IMR-90 (cell line): ENCODE data around the gene TRIM6. TPM values are rescaled to one million over a fixed set of nuclear protein-coding genes. Genes with fewer than 3 reads are reported as not detected.

Source experiments
- ATAC-seq: fragments of 200-7000 bp; cut with Tn5 transposase; 2 replicates; pipeline ENCODE4 v1.9.1; 2020; ENCODE audit warnings: low read depth, mild to moderate bottlenecking, moderate library complexity
- Bru-seq: library from RNA; stranded (reverse); fragments of 400-500 nt; gene quantifications from one replicate; lab custom pipeline; 2021; lab: Mats Ljungman, UMichigan
- BruChase-seq, 2 experiments: library from RNA; stranded (reverse); fragments of 400-500 nt; gene quantifications; one replicate each; lab custom pipeline; 2021; lab: Mats Ljungman, UMichigan
- BruUV-seq: library from RNA; stranded (reverse); fragments of 400-500 nt; replicated peaks from 2 replicates; lab custom pipeline; 2021; lab: Mats Ljungman, UMichigan
- CTCF ChIA-PET: fragments of 300-600 bp; formaldehyde crosslinking; extraction: SDS; loops from one replicate; lab custom pipeline; 2021; ENCODE audit warnings: antibody characterized with exemption; lab: Yijun Ruan, JAX
- POLR2A ChIA-PET: fragments of 300-600 bp; sonication (Branson Sonifier 250); formaldehyde crosslinking; loops from one replicate; lab custom pipeline; 2022; ENCODE audit warnings: antibody characterized with exemption; ENCODE audit not compliant: unreplicated experiment; lab: Charles Lee
- DNase-seq: peaks from one replicate; pipeline ENCODE4 v3.0.0; 2013
- H2AFZ ChIP-seq: replicated peaks from 2 replicates; pipeline ENCODE3; 2013; ENCODE audit warnings: low read length, mild to moderate bottlenecking; ENCODE audit not compliant: poor library complexity
- H2AK5ac ChIP-seq: 2 replicates; pipeline ENCODE4 v1.6.1; 2013; ENCODE audit warnings: low read depth, low read length, inconsistent platforms
- H2AK9ac ChIP-seq: replicated peaks from 2 replicates; pipeline ENCODE3; 2013; ENCODE audit warnings: mild to moderate bottlenecking, low read depth, low read length, moderate library complexity; ENCODE audit not compliant: poor library complexity
- H2BK120ac ChIP-seq: 2 replicates; pipeline ENCODE4 v1.6.1; 2013; ENCODE audit warnings: low read depth, low read length, inconsistent platforms
- H2BK15ac ChIP-seq: 3 replicates; pipeline ENCODE4 v1.6.1; 2013; ENCODE audit warnings: low read depth, low read length, inconsistent platforms
- H2BK20ac ChIP-seq: 2 replicates; pipeline ENCODE4 v1.6.1; 2013; ENCODE audit warnings: low read depth, mild to moderate bottlenecking, inconsistent platforms, low read length, moderate library complexity
- H2BK5ac ChIP-seq: 2 replicates; pipeline ENCODE4 v1.6.1; 2013; ENCODE audit warnings: mild to moderate bottlenecking, low read depth, low read length, inconsistent platforms; ENCODE audit not compliant: poor library complexity, severe bottlenecking
- H3K14ac ChIP-seq: replicated peaks from 2 replicates; pipeline ENCODE4 v1.6.1; 2013; ENCODE audit warnings: low read depth, low read length, inconsistent platforms
- H3K18ac ChIP-seq: 2 replicates; pipeline ENCODE4 v1.6.1; 2013; ENCODE audit warnings: low read depth, low read length, control low read depth
- H3K23ac ChIP-seq: 2 replicates; pipeline ENCODE4 v1.6.1; 2013; ENCODE audit warnings: low read depth, low read length, inconsistent platforms
- H3K27ac ChIP-seq: 2 replicates; pipeline ENCODE4 v1.5.1; 2013; ENCODE audit warnings: mild to moderate bottlenecking, control low read depth, low read length; ENCODE audit not compliant: insufficient read depth
- H3K27me3 ChIP-seq: 2 replicates; pipeline ENCODE4 v1.6.1; 2013; ENCODE audit warnings: low read length; ENCODE audit not compliant: control insufficient read depth, insufficient read depth
- H3K36me3 ChIP-seq: 2 replicates; pipeline ENCODE4 v1.6.1; 2013; ENCODE audit warnings: low read length, mixed read lengths; ENCODE audit not compliant: control insufficient read depth, insufficient read depth
- H3K4ac ChIP-seq: 2 replicates; pipeline ENCODE4 v1.6.1; 2013; ENCODE audit warnings: low read depth, low read length, inconsistent platforms
- H3K4me1 ChIP-seq: 2 replicates; pipeline ENCODE4 v1.6.1; 2013; ENCODE audit warnings: low read length, mixed read lengths; ENCODE audit not compliant: control insufficient read depth, insufficient read depth
- H3K4me2 ChIP-seq: 2 replicates; pipeline ENCODE4 v1.6.1; 2013; ENCODE audit warnings: low read depth, mild to moderate bottlenecking, control low read depth, low read length, moderate library complexity
- H3K4me3 ChIP-seq: 2 replicates; pipeline ENCODE4 v1.5.1; 2013; ENCODE audit warnings: low read depth, mild to moderate bottlenecking, control low read depth, low read length, moderate library complexity; ENCODE audit not compliant: insufficient read depth
- H3K56ac ChIP-seq: 2 replicates; pipeline ENCODE4 v1.6.1; 2013; ENCODE audit warnings: low read length, inconsistent platforms; ENCODE audit not compliant: insufficient read depth; ENCODE audit errors: extremely low read depth
- H3K79me1 ChIP-seq, 2 experiments: 2 replicates each; pipeline ENCODE4 v1.6.1; 2013; ENCODE audit warnings: low read length in 2 of 2, inconsistent platforms in 1 of 2, low read depth in 1 of 2
- H3K9ac ChIP-seq: 2 replicates; pipeline ENCODE4 v1.6.1; 2013; ENCODE audit warnings: low read depth, low read length, control low read depth
- H3K9me1 ChIP-seq: 2 replicates; pipeline ENCODE4 v1.6.1; 2013; ENCODE audit warnings: low read length, inconsistent platforms; ENCODE audit not compliant: insufficient read depth
- H3K9me3 ChIP-seq: 2 replicates; pipeline ENCODE4 v1.6.1; 2013; ENCODE audit warnings: low read length; ENCODE audit not compliant: control insufficient read depth, insufficient read depth
- H4K20me1 ChIP-seq: 2 replicates; pipeline ENCODE4 v1.6.1; 2013; ENCODE audit warnings: low read length, inconsistent platforms; ENCODE audit not compliant: insufficient read depth
- H4K5ac ChIP-seq: 2 replicates; pipeline ENCODE4 v1.6.1; 2013; ENCODE audit warnings: mild to moderate bottlenecking, low read depth, low read length, control low read depth
- H4K8ac ChIP-seq, 2 experiments: 2 replicates each; pipeline ENCODE4 v1.6.1; 2013; ENCODE audit warnings: low read depth in 2 of 2, low read length in 2 of 2, control low read depth in 1 of 2, inconsistent platforms in 1 of 2
- H4K91ac ChIP-seq: 2 replicates; pipeline ENCODE4 v1.6.1; 2013; ENCODE audit warnings: low read depth, low read length, inconsistent platforms; ENCODE audit not compliant: insufficient read depth
- FOS ChIP-seq: fragments of 150-350 bp; IDR thresholded peaks from 2 replicates; pipeline ENCODE4 v1.6.1; 2016; ENCODE audit warnings: low read depth, low read length
- WGBS, 2 experiments: methylation state at CpG; one replicate each; pipeline versions ENCODE4 v1.1.5 to v1.1.7; 2013; ENCODE audit warnings: missing lambda C conversion rate in 2 of 2; ENCODE audit not compliant: insufficient read length in 1 of 2; ENCODE audit errors: extremely low coverage in 2 of 2; 5-methylcytosine and 5-hydroxymethylcytosine counted together
- dilution Hi-C: fragments of 300-500 bp; cut with HindIII; formaldehyde crosslinking; loops from one replicate; pipeline ENCODE4 v1.14.3; 2018; ENCODE audit warnings: low sequenced_read_pairs; ENCODE audit not compliant: unreplicated experiment
- in situ Hi-C: fragments of 300-500 bp; cut with MboI; formaldehyde crosslinking; loops from 3 replicates; pipeline ENCODE4 v1.14.3; 2019; ENCODE audit warnings: low sequenced_read_pairs, inconsistent platforms, mixed read lengths
- intact Hi-C: fragments of 100-400 bp; cut with micrococcal nuclease; formaldehyde crosslinking; loops from 2 replicates; pipeline ENCODE4 v1.10.0; 2022
- long read RNA-seq: library from polyadenylated mRNA; unstranded; transcript quantifications from one replicate; pipeline ENCODE4 v2.0.0, GENCODE V29; 2021; ENCODE audit not compliant: unreplicated experiment
- polyA plus RNA-seq, 3 experiments: library from polyadenylated mRNA; depleted of rRNA; stranded (reverse); fragments of >200 nt; gene quantifications; 2 replicates each; pipeline ENCODE4 v1.2.3, GENCODE V29; 2012; ENCODE audit warnings: low replicate concordance in 1 of 3
- total RNA-seq: library from RNA; depleted of rRNA; stranded (reverse); fragments of >200 nt; gene quantifications from 2 replicates; pipeline ENCODE4 v1.2.3, GENCODE V29; 2012; rRNA removed

TRIM6 gene
- total RNA-seq (3.9 and 5.0 TPM in 2 replicates), polyA plus RNA-seq (2012; rRNA removed) (3.7 and 4.7 TPM in 2 replicates), Bru-seq, nascent RNA (percentile 52 among the genes with signal in this experiment), BruChase-seq, experiment 1, labeled RNA remaining after a 6-hour chase (percentile 62 among the genes with signal in this experiment), BruChase-seq, experiment 2, labeled RNA remaining after a 2-hour chase (percentile 71 among the genes with signal in this experiment)
- 1.5 and 1.9 TPM in 2 replicates for polyA plus RNA-seq (2012; cell fraction: cytosol; rRNA removed)
- 1.2 and 4.9 TPM in 2 replicates for polyA plus RNA-seq (2012; cell fraction: nucleus; rRNA removed; ENCODE audit: low replicate concordance)
- long read RNA-seq, partial matches to known transcripts: 0 of 5 reads
- long read RNA-seq, other reads (novel, unspliced or antisense): 2 of 5 reads

DNA sequence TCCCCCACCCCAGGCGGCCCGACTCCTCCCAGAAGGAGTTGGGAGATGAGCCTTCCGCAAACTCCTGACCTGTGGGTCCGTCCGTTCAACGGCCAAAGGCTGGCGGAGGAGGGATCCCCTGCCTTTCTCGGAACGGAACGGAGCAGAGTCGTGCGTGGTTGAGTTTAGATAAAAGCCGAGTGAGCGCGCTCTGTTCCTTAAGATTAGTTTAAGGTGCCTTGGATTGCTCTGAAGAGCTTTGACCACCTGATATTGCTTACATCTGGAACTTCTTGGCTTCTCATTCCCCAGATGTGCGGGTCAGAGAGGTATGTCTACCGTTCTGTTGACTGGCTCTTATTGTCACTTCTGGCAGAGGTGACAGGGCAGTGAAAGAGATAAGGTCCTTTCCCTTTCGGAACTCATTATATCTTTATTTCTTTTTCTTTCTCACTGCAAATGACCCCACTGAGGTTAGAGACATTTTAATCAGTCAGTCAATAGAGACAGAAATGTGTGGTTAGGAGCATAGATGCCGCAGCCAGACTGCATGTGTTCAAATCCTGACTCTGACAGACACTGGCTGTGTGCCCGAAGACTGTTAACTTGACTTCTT lies at the start of gene TRIM6:
TRIM6 (plus strand) TSS at position 31 of the 595 bp plus-strand sequence; CDS start at position 292, 261 bp downstream.
- Histone ChIP-seq H2BK15ac (peak within 1 kb of the TSS; percentile 67; the same call in 1 of the 3 replicates), H3K9ac (peak within 1 kb of the TSS; percentile 58), H3K23ac (peak within 1 kb of the TSS; percentile 92), H3K14ac (peak within 1 kb of the TSS; percentile 30), H4K20me1 (no peaks in the 10 kb centered on the region), H2BK5ac (peak within 1 kb of the TSS; percentile 1), H2AK9ac (peak within 1 kb of the TSS; percentile 13), H3K4me3 (peak within 1 kb of the TSS; percentile 49), H4K8ac (peak within 1 kb of the TSS; percentile 62 to 83; a peak in 3 of 4 replicates), H3K56ac (peak within 1 kb of the TSS; percentile 63; the same call in 1 of the 2 replicates), H3K4me2 (peak within 1 kb of the TSS; percentile 99), H2BK20ac (peak within 1 kb of the TSS; percentile 42), H3K4me1 (peaks cover 8% of the 10 kb centered on the region), H3K27ac (peak within 1 kb of the TSS; percentile 31), H2AFZ (peak within 1 kb of the TSS; percentile 69), H2AK5ac (peak within 1 kb of the TSS; percentile 35; the same call in 1 of the 2 replicates), H3K9me1 (peaks cover 1% of the 10 kb centered on the region; the same call in 1 of the 2 replicates), H3K79me1 (peaks cover 4 to 22% of the 10 kb centered on the region in 2 experiments; a peak in 3 of 4 replicates), H3K9me3 (no peaks in the 10 kb centered on the region), H3K4ac (peak within 1 kb of the TSS; percentile 73), H4K5ac (peak within 1 kb of the TSS; percentile 47), H3K27me3 (no peaks in the 10 kb centered on the region), H4K91ac (peak within 1 kb of the TSS; percentile 40), H3K18ac (peak within 1 kb of the TSS; percentile 61), H2BK120ac (peak within 1 kb of the TSS; percentile 73), H3K36me3 (no peaks in the 10 kb centered on the region)
- dilution Hi-C loops: no loop called here
- BruUV-seq: no TSS peak
- intact Hi-C loops: loop anchor here (10.0 kb wide), 1 partner anchor 1872 kb away; no protein-coding TSS in a partner anchor
- DNase-seq: peak; percentile 35
- 20% methylated on average over 1 of the region's 20 CpGs; no CpG with 5 or more reads in 1 of the 2 experiments for WGBS, 2 experiments
- ChIA-PET CTCF (interaction anchor here (1.1 kb wide), 1 partner anchor 93 kb away, joined by 3 read pairs; the partner anchor contains the start of gene TRIM22), POLR2A (no interaction called here)
- peak; percentile 66 for ATAC-seq
- in situ Hi-C loops: no loop called here
- no peak for TF ChIP-seq FOS
